WTC11 (cell line): ENCODE measurements around the gene PRKAG2. TPM values are rescaled to one million over a fixed set of nuclear protein-coding genes. Genes with fewer than 3 reads are reported as not detected.

Experiments used
- ATAC-seq: fragments of 200-7000 bp; cut with Tn5 transposase; 2 replicates; pipeline ENCODE4 v1.10.0; 2021; ENCODE audit warnings: mild to moderate bottlenecking, moderate library complexity
- CTCF ChIA-PET: fragments of 300-600 bp; sonication (Branson Sonifier 250); formaldehyde crosslinking; loops from one replicate; lab custom pipeline; 2021; ENCODE audit warnings: antibody characterized with exemption; lab: Charles Lee
- POLR2A ChIA-PET: fragments of 350-600 bp; sonication (Branson Sonifier 250); formaldehyde crosslinking; loops from one replicate; lab custom pipeline; 2021; ENCODE audit warnings: antibody characterized with exemption; lab: Charles Lee
- DNase-seq: peaks from one replicate; pipeline ENCODE4 v3.0.0; 2021; ENCODE audit warnings: low spot score
- H3K27ac Mint-ChIP-seq: 2 replicates; pipeline ENCODE4 v1.8.0; 2021; ENCODE audit warnings: mixed read lengths
- H3K27me3 Mint-ChIP-seq: 2 replicates; pipeline ENCODE4 v1.8.0; 2021; ENCODE audit warnings: low read depth, mild to moderate bottlenecking, moderate library complexity, mixed read lengths
- H3K36me3 Mint-ChIP-seq: 2 replicates; pipeline ENCODE4 v1.8.0; 2021; ENCODE audit warnings: mixed read lengths
- H3K4me1 Mint-ChIP-seq: 2 replicates; pipeline ENCODE4 v1.8.0; 2022; ENCODE audit warnings: mixed read lengths
- H3K4me3 Mint-ChIP-seq: 2 replicates; pipeline ENCODE4 v1.8.0; 2021; ENCODE audit warnings: mild to moderate bottlenecking, moderate library complexity, mixed read lengths
- H3K9me3 Mint-ChIP-seq: 2 replicates; pipeline ENCODE4 v1.8.0; 2021; ENCODE audit warnings: mixed read lengths
- AFF4 ChIP-seq: sonication (generic); formaldehyde crosslinking; IDR thresholded peaks from 2 replicates; pipeline ENCODE4 v1.8.1; 2023; ENCODE audit warnings: mild to moderate bottlenecking, missing genetic modification reagents, borderline replicate concordance
- AR ChIP-seq: fragments of 250-450 bp; sonication (Bioruptor Pico); IDR thresholded peaks from 2 replicates; pipeline ENCODE4 v1.9.0; 2021; ENCODE audit warnings: mild to moderate bottlenecking
- ATF1 ChIP-seq: sonication (generic); formaldehyde crosslinking; IDR thresholded peaks from 2 replicates; pipeline ENCODE4 v1.8.1; 2023; ENCODE audit warnings: mild to moderate bottlenecking, moderate library complexity, missing genetic modification reagents
- ELF4 ChIP-seq: sonication (generic); formaldehyde crosslinking; IDR thresholded peaks from 2 replicates; pipeline ENCODE4 v1.8.1; 2022; ENCODE audit warnings: low read depth, mild to moderate bottlenecking, moderate library complexity, missing genetic modification reagents
- ETV6 ChIP-seq: sonication (generic); formaldehyde crosslinking; IDR thresholded peaks from 2 replicates; pipeline ENCODE4 v1.8.1; 2022; ENCODE audit warnings: mild to moderate bottlenecking, missing genetic modification reagents
- GABPB1 ChIP-seq: sonication (generic); formaldehyde crosslinking; IDR thresholded peaks from 2 replicates; pipeline ENCODE4 v1.8.1; 2023; ENCODE audit warnings: mild to moderate bottlenecking, missing genetic modification reagents
- GRHL2 ChIP-seq: fragments of 250-450 bp; sonication (Bioruptor Pico); IDR thresholded peaks from 2 replicates; pipeline ENCODE4 v1.8.0; 2022; ENCODE audit warnings: mild to moderate bottlenecking, moderate library complexity; ENCODE audit not compliant: insufficient replicate concordance, severe bottlenecking
- IRF1 ChIP-seq: sonication (generic); formaldehyde crosslinking; IDR thresholded peaks from 2 replicates; pipeline ENCODE4 v1.8.0; 2023; ENCODE audit warnings: missing genetic modification reagents
- MLX ChIP-seq: sonication (generic); formaldehyde crosslinking; IDR thresholded peaks from 2 replicates; pipeline ENCODE4 v1.8.1; 2023; ENCODE audit warnings: mild to moderate bottlenecking, missing genetic modification reagents, moderate library complexity
- OVOL2 ChIP-seq: fragments of 250-450 bp; sonication (Bioruptor Pico); IDR thresholded peaks from 2 replicates; pipeline ENCODE4 v1.9.0; 2021; ENCODE audit warnings: mild to moderate bottlenecking, borderline replicate concordance
- PRRX2 ChIP-seq: fragments of 250-450 bp; sonication (Bioruptor Pico); IDR thresholded peaks from 2 replicates; pipeline ENCODE4 v1.8.0; 2021; ENCODE audit warnings: mild to moderate bottlenecking
- RELA ChIP-seq: sonication (generic); formaldehyde crosslinking; IDR thresholded peaks from 2 replicates; pipeline ENCODE4 v1.8.1; 2022; ENCODE audit warnings: missing genetic modification reagents, mild to moderate bottlenecking, borderline replicate concordance
- TP53 ChIP-seq: sonication (generic); formaldehyde crosslinking; IDR thresholded peaks from 2 replicates; pipeline ENCODE4 v1.8.1; 2023; ENCODE audit warnings: mild to moderate bottlenecking, missing genetic modification reagents
- USF2 ChIP-seq: sonication (generic); formaldehyde crosslinking; IDR thresholded peaks from 2 replicates; pipeline ENCODE4 v1.8.1; 2023; ENCODE audit warnings: mild to moderate bottlenecking, missing genetic modification reagents, moderate library complexity
- ZBTB21 ChIP-seq: sonication (generic); formaldehyde crosslinking; IDR thresholded peaks from 2 replicates; pipeline ENCODE4 v1.8.1; 2023; ENCODE audit warnings: mild to moderate bottlenecking, missing genetic modification reagents, borderline replicate concordance
- ZNF512 ChIP-seq: sonication (generic); formaldehyde crosslinking; IDR thresholded peaks from 2 replicates; pipeline ENCODE4 v1.8.1; 2022; ENCODE audit warnings: missing genetic modification reagents, borderline replicate concordance
- total RNA-seq: library from RNA; stranded (reverse); gene quantifications from 3 replicates; pipeline ENCODE4 v1.2.3, GENCODE V29; 2021
- TF ChIP-seq, protein P1 (sequence below): sonication (generic); formaldehyde crosslinking; IDR thresholded peaks from 2 replicates; pipeline ENCODE4 v1.8.1; 2023; ENCODE audit warnings: mild to moderate bottlenecking, missing genetic modification reagents
- TF ChIP-seq, protein P2 (sequence below): fragments of 250-450 bp; sonication (Bioruptor Pico); IDR thresholded peaks from 2 replicates; pipeline ENCODE4 v2.1.2; 2022; ENCODE audit warnings: mild to moderate bottlenecking, moderate library complexity
- TF ChIP-seq, protein P3 (sequence below): sonication (generic); formaldehyde crosslinking; IDR thresholded peaks from 2 replicates; pipeline ENCODE4 v1.8.1; 2023; ENCODE audit warnings: mild to moderate bottlenecking, missing genetic modification reagents

The PRKAG2 gene
- total RNA-seq, 1 experiment from 2014 or later, result 20.3 TPM

DNA sequence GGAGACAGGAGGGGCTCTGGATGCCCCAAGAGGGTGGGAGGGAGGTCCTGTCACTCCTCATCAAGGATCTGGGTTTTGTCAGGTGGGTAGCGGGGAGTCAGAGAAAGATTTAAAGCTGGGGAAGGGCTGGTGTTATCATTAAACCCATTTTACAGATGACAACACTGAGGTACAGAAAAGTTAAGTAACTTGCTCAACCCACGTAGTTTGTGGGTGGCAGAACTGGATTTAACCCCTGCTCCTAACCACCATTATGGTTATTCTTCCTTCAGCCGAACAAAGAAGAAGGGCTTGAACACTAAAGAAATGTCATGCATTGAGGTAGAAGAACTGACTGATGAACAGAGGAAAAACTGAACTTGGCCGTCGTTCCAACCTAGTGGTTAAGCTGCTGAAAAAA, 24.9 kb upstream of the PRKAG2 start:
- ATAC-seq (no peak), DNase-seq (no peak)
- ChIA-PET POLR2A (no interaction called here), CTCF (no interaction called here)
- TF ChIP-seq GRHL2 (CRISPR knock-in tag) (no peak), ZNF512 (CRISPR knock-in tag) (no peak), ELF4 (CRISPR knock-in tag) (no peak), PRRX2 (no peak), AFF4 (no peak), TP53 (no peak), ATF1 (CRISPR knock-in tag) (no peak), USF2 (no peak), RELA (no peak), ETV6 (CRISPR knock-in tag) (no peak)
- TF ChIP-seq, protein P1, sequence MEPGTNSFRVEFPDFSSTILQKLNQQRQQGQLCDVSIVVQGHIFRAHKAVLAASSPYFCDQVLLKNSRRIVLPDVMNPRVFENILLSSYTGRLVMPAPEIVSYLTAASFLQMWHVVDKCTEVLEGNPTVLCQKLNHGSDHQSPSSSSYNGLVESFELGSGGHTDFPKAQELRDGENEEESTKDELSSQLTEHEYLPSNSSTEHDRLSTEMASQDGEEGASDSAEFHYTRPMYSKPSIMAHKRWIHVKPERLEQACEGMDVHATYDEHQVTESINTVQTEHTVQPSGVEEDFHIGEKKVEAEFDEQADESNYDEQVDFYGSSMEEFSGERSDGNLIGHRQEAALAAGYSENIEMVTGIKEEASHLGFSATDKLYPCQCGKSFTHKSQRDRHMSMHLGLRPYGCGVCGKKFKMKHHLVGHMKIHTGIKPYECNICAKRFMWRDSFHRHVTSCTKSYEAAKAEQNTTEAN (CRISPR knock-in tag), result no peak
- TF ChIP-seq, protein P2, sequence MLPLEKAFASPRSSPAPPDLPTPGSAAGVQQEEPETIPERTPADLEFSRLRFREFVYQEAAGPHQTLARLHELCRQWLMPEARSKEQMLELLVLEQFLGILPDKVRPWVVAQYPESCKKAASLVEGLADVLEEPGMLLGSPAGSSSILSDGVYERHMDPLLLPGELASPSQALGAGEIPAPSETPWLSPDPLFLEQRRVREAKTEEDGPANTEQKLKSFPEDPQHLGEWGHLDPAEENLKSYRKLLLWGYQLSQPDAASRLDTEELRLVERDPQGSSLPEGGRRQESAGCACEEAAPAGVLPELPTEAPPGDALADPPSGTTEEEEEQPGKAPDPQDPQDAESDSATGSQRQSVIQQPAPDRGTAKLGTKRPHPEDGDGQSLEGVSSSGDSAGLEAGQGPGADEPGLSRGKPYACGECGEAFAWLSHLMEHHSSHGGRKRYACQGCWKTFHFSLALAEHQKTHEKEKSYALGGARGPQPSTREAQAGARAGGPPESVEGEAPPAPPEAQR (CRISPR knock-in tag), result no peak
- H3K36me3 Mint-ChIP-seq, result no peaks in the 10 kb centered on the region
- H3K27ac Mint-ChIP-seq, result no peak overlapping the region
- peaks cover under 1% of the 10 kb centered on the region; the same call in 1 of the 2 replicates for H3K9me3 Mint-ChIP-seq
- no peaks in the 10 kb centered on the region; the same call in 1 of the 2 replicates for H3K27me3 Mint-ChIP-seq
- H3K4me1 Mint-ChIP-seq, result peaks cover 8% of the 10 kb centered on the region
- H3K4me3 Mint-ChIP-seq, result no peak overlapping the region

DNA sequence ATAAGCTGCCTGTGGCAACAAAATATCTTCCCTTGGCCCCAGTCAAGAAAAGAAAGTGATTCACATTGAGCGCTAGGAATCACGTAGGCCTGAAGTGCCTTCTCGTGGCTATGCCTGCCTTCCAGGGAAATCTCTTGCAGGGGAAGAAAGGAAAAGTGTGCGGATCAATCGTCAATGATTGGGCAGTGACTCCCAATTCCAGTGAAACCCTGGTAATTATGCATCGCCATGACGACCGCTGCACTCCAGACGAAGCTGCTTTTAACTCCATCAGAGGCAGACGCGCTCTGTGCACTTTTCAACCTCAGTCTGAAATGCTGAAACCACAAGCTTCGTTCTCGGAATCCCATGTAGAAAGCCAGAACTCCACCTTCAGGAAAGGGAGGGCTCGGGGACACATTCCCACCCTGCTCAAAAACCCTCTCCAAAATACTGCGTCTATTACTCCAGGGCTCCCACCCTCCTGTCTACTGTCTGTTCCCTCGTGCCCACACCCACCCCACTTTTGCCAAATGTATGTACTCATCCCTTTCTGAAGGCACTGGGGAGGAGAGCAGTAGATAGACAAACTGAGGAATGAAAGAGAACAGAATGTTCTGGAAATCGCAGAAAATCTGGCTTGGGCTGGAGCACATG, 24.2 kb upstream of the PRKAG2 start:
- Mint-ChIP-seq H3K4me3 (no peak overlapping the region), H3K27ac (no peak overlapping the region), H3K9me3 (no peaks in the 10 kb centered on the region), H3K36me3 (no peaks in the 10 kb centered on the region), H3K27me3 (no peaks in the 10 kb centered on the region; the same call in none of the 2 replicates), H3K4me1 (peaks cover 14% of the 10 kb centered on the region)
- ChIA-PET CTCF (no interaction called here), POLR2A (no interaction called here)
- DNase-seq (no peak), ATAC-seq (no peak)
- TF ChIP-seq TP53, result no peak
- no peak for TF ChIP-seq IRF1 (CRISPR knock-in tag)
- TF ChIP-seq, protein P3, sequence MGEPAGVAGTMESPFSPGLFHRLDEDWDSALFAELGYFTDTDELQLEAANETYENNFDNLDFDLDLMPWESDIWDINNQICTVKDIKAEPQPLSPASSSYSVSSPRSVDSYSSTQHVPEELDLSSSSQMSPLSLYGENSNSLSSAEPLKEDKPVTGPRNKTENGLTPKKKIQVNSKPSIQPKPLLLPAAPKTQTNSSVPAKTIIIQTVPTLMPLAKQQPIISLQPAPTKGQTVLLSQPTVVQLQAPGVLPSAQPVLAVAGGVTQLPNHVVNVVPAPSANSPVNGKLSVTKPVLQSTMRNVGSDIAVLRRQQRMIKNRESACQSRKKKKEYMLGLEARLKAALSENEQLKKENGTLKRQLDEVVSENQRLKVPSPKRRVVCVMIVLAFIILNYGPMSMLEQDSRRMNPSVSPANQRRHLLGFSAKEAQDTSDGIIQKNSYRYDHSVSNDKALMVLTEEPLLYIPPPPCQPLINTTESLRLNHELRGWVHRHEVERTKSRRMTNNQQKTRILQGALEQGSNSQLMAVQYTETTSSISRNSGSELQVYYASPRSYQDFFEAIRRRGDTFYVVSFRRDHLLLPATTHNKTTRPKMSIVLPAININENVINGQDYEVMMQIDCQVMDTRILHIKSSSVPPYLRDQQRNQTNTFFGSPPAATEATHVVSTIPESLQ (CRISPR knock-in tag), result no peak
- TF ChIP-seq OVOL2 (CRISPR knock-in tag), result no peak
- TF ChIP-seq GABPB1 (CRISPR knock-in tag), result no peak
- no peak for TF ChIP-seq ZBTB21
- no peak for TF ChIP-seq MLX (CRISPR knock-in tag)
- TF ChIP-seq AR (CRISPR knock-in tag), result no peak
